Heart left ventricle (tissue), 13 donors: Measurements from ENCODE around the gene TUBB.
"Not testable (repeated sequence)": the region's sequence is repeated elsewhere in the genome, so short reads cannot be mapped to it uniquely, and the experiment has no call there.

Experiments
- POLR2A ChIP-seq, 2 donors: fragments of 450-650 bp; IDR thresholded peaks; one replicate each; pipeline ENCODE4 v1.6.1; 2017; ENCODE audit warnings: antibody characterized with exemption in 2 of 2, mild to moderate bottlenecking in 2 of 2, moderate library complexity in 2 of 2
- TF ChIP-seq, protein P1 (sequence below), 12 donors: fragments of 200-600 bp; sonication (generic) in 4 of 12; IDR thresholded peaks; one replicate each; pipeline versions ENCODE4 v1.5.0 to v1.8.0; 2018 to 2022; ENCODE audit warnings: antibody characterized with exemption in 12 of 12, mild to moderate bottlenecking in 5 of 12
- donor health status: ischemic (EF 13 %, LVEDD 7.1; RV severe dilation, severe dysfunction).
- donor health status: DM: no; HTN: yes; CAD: no.
- donor health status: DM: no; HTN: no; CAD: no.
- donor health status: ischemic (EF 25% LVEDD 6.9; RV normal size, moderate dysfunction).
- donor health status: ischemic (EF 25% LVEDD 5.7; RV mildly dilated, moderate dysfunction).
- donor health status: ischemic (EF 35%, LVEDD 5.7; RV mildly dilated, moderate dysfunction).
- donor health status: nonischemic (EF 11% LVEDD 7.7; RV severe dilation, severe dysfunction).
- donor health status: DM: yes; HTN: yes; CAD: no.
- donor health status: PGD.
- donor health status: ischemic (EF 29% LVEDD 5.4; RV normal size, mild dysfunction).
- donor health status: nonischemic (EF 23%, LVEDD 6.1; RV moderate dilation, normal function).

GRCh38 chr6:30764490-30765043, 44.4 kb downstream of the TUBB start:
- TF ChIP-seq, protein P1, sequence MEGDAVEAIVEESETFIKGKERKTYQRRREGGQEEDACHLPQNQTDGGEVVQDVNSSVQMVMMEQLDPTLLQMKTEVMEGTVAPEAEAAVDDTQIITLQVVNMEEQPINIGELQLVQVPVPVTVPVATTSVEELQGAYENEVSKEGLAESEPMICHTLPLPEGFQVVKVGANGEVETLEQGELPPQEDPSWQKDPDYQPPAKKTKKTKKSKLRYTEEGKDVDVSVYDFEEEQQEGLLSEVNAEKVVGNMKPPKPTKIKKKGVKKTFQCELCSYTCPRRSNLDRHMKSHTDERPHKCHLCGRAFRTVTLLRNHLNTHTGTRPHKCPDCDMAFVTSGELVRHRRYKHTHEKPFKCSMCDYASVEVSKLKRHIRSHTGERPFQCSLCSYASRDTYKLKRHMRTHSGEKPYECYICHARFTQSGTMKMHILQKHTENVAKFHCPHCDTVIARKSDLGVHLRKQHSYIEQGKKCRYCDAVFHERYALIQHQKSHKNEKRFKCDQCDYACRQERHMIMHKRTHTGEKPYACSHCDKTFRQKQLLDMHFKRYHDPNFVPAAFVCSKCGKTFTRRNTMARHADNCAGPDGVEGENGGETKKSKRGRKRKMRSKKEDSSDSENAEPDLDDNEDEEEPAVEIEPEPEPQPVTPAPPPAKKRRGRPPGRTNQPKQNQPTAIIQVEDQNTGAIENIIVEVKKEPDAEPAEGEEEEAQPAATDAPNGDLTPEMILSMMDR (IDR thresholded peaks at IDR 0.05) = not testable (repeated sequence)
- not testable (repeated sequence) for TF ChIP-seq POLR2A (IDR thresholded peaks at IDR 0.05)
